Measurements from ENCODE around the gene ERBB2. TPM values are rescaled to one million over a fixed set of nuclear protein-coding genes. Genes with fewer than 3 reads are reported as not detected.

The ERBB2 gene
- total RNA-seq, 1 experiment from 2014 or later: 216 TPM

DNA sequence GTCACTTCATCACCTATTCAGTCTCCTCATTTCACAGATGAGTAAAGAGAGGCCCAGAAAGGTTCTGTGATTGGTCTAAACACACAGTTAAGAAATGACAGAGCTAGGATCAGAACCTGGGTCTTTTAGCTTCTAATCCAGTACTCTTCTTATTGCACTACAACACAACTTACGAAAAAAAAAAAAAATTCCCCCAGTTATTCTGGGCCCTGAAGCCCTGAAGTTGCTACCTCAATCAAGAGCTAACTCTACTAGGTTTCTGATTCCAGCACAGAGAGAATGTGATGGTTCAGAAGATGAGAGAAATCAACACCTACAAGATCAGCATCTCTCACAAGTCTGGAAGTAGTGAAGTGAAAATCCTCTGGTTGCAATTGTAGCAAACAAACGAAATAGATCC is 75.2 kb downstream of the ERBB2 start:
- Histone ChIP-seq H3K23ac (ENCODE audit: insufficient read length, low read depth, low read length) (no peak overlapping the region), H3K23me2 (ENCODE audit: insufficient read length, low read depth, low read length, poor library complexity, severe bottlenecking) (no peaks in the 10 kb centered on the region), H3K4ac (ENCODE audit: low read depth, low read length) (no peak overlapping the region), H4K8ac (replicated peaks; ENCODE audit: insufficient read length, low read depth, low read length) (no peak overlapping the region), H3K18ac (ENCODE audit: insufficient read length, low read depth, low read length) (no peak overlapping the region), H3T11ph (ENCODE audit: low read length) (no peak overlapping the region), H2BK12ac (ENCODE audit: insufficient read length, low read depth, low read length) (no peak overlapping the region), H2AFZ (ENCODE audit: low read length) (no peak overlapping the region), H2BK20ac (ENCODE audit: low read depth, low read length, poor library complexity, severe bottlenecking) (no peak overlapping the region), H3K27ac (ENCODE audit: insufficient read length, low read depth, low read length) (no peak overlapping the region), H4K20me1 (ENCODE audit: control insufficient read depth, insufficient read depth, insufficient read length) (no peaks in the 10 kb centered on the region), H3K9ac (ENCODE audit: extremely low read depth, insufficient read length, low read length) (no peak overlapping the region), H3K9me3 (ENCODE audit: control insufficient read depth, low read depth, low read length) (no peaks in the 10 kb centered on the region), H2BK120ac (ENCODE audit: low read depth, low read length, poor library complexity, severe bottlenecking) (no peak overlapping the region), H3K56ac (ENCODE audit: insufficient read length, low read depth, low read length) (no peak overlapping the region), H2BK5ac (ENCODE audit: insufficient read length, low read length) (no peak overlapping the region), H3K79me1 (ENCODE audit: insufficient read depth, low read depth, low read length, poor library complexity, severe bottlenecking) (no peaks in the 10 kb centered on the region), H3K79me2 (ENCODE audit: insufficient read depth, low read length) (no peaks in the 10 kb centered on the region), H3K4me1 (ENCODE audit: insufficient read depth, low read length) (no peaks in the 10 kb centered on the region), H3K14ac (ENCODE audit: insufficient read depth, low read length) (no peak overlapping the region), H4K5ac (ENCODE audit: insufficient read length, low read depth, low read length) (no peak overlapping the region), H3K4me2 (ENCODE audit: insufficient read depth, insufficient read length, low read length) (no peak overlapping the region), H2BK15ac (ENCODE audit: low read depth, low read length) (no peak overlapping the region), H2AK5ac (ENCODE audit: insufficient read length, low read length) (no peak overlapping the region), H3K27me3 (ENCODE audit: insufficient read depth, low read length) (no peaks in the 10 kb centered on the region), H4K91ac (ENCODE audit: insufficient read length, low read depth, low read length) (no peak overlapping the region)
- H3K27me3 Mint-ChIP-seq (ENCODE audit: low read depth): no peaks in the 10 kb centered on the region; the same call in 1 of the 2 replicates
- no CpG with 5 or more reads among the region's 2 CpGs for WGBS (ENCODE audit: extremely low coverage, insufficient read length, low lambda C conversion rate)
- no peaks in the 10 kb centered on the region for H3K36me3 Mint-ChIP-seq (ENCODE audit: insufficient read depth in 1 of 3, low read depth in 3 of 3)
- peaks cover 7 to 12% of the 10 kb centered on the region in 2 experiments for H3K4me1 Mint-ChIP-seq
- no peak overlapping the region for H3K27ac Mint-ChIP-seq
- no peak overlapping the region for H3K4me3 Mint-ChIP-seq
- no peak for DNase-seq
- H3K9me3 Mint-ChIP-seq: no peaks in the 10 kb centered on the region
- TF ChIP-seq, protein P1, sequence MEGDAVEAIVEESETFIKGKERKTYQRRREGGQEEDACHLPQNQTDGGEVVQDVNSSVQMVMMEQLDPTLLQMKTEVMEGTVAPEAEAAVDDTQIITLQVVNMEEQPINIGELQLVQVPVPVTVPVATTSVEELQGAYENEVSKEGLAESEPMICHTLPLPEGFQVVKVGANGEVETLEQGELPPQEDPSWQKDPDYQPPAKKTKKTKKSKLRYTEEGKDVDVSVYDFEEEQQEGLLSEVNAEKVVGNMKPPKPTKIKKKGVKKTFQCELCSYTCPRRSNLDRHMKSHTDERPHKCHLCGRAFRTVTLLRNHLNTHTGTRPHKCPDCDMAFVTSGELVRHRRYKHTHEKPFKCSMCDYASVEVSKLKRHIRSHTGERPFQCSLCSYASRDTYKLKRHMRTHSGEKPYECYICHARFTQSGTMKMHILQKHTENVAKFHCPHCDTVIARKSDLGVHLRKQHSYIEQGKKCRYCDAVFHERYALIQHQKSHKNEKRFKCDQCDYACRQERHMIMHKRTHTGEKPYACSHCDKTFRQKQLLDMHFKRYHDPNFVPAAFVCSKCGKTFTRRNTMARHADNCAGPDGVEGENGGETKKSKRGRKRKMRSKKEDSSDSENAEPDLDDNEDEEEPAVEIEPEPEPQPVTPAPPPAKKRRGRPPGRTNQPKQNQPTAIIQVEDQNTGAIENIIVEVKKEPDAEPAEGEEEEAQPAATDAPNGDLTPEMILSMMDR (conservative IDR thresholded peaks at IDR 0.05): no peak
